ENCODE measurements around the gene PPCDC. TPM values are rescaled to one million over a fixed set of nuclear protein-coding genes. Genes with fewer than 3 reads are reported as not detected.

The PPCDC gene, protein sequence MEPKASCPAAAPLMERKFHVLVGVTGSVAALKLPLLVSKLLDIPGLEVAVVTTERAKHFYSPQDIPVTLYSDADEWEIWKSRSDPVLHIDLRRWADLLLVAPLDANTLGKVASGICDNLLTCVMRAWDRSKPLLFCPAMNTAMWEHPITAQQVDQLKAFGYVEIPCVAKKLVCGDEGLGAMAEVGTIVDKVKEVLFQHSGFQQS
- 10 to 100 TPM; 21.3 to 32.3 (median 27.0) TPM for total RNA-seq
- 16.7 TPM for total RNA-seq (2013)

DNA sequence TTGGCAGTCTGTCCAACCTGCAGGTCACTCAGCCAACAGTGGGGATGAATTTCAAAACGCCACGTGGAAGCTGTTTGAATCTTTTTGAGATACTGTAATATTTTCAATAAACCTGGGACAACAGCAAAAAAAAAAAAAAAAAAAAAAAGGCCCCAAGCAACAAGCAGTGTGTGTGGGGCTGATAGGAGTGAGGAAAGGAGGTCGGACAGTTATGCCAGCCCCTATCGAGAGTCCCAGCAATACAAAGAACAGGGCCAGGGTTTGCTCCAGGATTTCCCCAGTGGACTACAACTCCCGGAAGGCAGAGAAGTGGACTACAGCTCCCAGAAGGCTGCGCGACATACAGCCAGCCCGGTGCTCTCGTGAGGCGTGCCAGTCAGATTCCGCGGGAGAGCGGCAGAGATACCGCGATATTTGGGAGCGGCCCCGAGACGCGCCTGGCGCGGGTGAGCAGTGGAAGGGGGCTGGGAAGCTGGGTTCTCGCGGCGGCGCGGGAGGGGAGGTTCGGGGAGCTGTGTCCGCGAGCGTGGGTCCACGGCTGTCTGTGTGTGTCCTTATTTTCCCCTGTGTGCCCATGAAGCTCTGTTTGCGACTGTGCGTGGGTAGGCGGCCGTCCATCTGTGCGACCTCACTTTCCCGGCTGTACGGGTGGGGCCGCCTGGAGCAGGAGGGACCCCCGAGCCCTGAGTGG is at the start of gene PPCDC:
TSS of gene PPCDC (plus strand) at position 410 of the 691 bp plus-strand sequence. CDS start 4,729 bp downstream, outside the sequence.
- peaks cover 11 to 24% of the 10 kb centered on the region in 2 donors for H3K4me1 Mint-ChIP-seq
- H3K9me3 ChIP-seq (ENCODE audit: control insufficient read depth, insufficient read depth, low read length) = no peaks in the 10 kb centered on the region
- H3K4me1 ChIP-seq (ENCODE audit: control insufficient read depth, insufficient read depth, low read length) = peaks cover 19% of the 10 kb centered on the region
- no peaks in the 10 kb centered on the region for H3K27me3 Mint-ChIP-seq (ENCODE audit: low read depth in 2 of 2)
- peak within 1 kb of the TSS; percentile 97 for H3K4me3 Mint-ChIP-seq
- H3K36me3 ChIP-seq (ENCODE audit: control insufficient read depth, insufficient read depth, low read length) = peaks cover 2% of the 10 kb centered on the region
- no peaks in the 10 kb centered on the region for H3K36me3 Mint-ChIP-seq
- no peaks in the 10 kb centered on the region for H3K9me3 Mint-ChIP-seq
- ATAC-seq (peak; percentile 99 to 100 (median 100)), DNase-seq (peak; percentile 84 to 96)
- no peaks in the 10 kb centered on the region for H3K27me3 ChIP-seq (ENCODE audit: control insufficient read depth, insufficient read depth, low read length)
- intact Hi-C loops (cut with micrococcal nuclease) = no loop called here
- peak within 1 kb of the TSS; percentile 80 to 94 for H3K27ac Mint-ChIP-seq
- peak within 1 kb of the TSS; percentile 67 for H3K27ac ChIP-seq (ENCODE audit: low read length)
- peak within 1 kb of the TSS; percentile 98 for H3K4me3 ChIP-seq (ENCODE audit: low read length)
- 2% methylated on average over 39 of the region's 40 CpGs for WGBS (ENCODE audit: insufficient coverage)
- TF ChIP-seq, protein P1, sequence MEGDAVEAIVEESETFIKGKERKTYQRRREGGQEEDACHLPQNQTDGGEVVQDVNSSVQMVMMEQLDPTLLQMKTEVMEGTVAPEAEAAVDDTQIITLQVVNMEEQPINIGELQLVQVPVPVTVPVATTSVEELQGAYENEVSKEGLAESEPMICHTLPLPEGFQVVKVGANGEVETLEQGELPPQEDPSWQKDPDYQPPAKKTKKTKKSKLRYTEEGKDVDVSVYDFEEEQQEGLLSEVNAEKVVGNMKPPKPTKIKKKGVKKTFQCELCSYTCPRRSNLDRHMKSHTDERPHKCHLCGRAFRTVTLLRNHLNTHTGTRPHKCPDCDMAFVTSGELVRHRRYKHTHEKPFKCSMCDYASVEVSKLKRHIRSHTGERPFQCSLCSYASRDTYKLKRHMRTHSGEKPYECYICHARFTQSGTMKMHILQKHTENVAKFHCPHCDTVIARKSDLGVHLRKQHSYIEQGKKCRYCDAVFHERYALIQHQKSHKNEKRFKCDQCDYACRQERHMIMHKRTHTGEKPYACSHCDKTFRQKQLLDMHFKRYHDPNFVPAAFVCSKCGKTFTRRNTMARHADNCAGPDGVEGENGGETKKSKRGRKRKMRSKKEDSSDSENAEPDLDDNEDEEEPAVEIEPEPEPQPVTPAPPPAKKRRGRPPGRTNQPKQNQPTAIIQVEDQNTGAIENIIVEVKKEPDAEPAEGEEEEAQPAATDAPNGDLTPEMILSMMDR (IDR thresholded peaks at IDR 0.05) = no peak

DNA sequence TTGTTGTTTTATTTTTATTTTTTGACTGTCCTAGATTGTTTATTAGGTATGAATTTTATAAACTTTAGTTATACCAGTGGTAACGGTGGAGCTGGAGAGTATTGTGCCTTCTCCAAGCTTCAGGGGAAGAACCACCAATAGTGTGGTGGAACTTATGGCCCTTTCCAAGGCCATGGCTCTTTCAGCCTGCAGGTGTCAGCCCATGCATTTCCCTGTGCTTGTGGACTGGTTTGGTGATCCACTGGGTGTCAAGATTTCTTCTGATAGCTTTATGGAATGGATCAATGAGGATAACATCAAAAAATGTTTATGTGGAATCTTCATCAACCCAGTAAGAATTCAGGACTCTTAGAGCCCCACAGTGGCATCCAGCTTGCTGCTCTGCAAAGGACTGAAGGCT is 47.2 kb upstream of the PPCDC start:
- H3K27me3 ChIP-seq (ENCODE audit: control insufficient read depth, insufficient read depth, low read length) = no peaks in the 10 kb centered on the region
- Mint-ChIP-seq H3K4me3 (no peak overlapping the region), H3K27ac (no peak overlapping the region), H3K36me3 (no peaks in the 10 kb centered on the region), H3K9me3 (no peaks in the 10 kb centered on the region), H3K27me3 (ENCODE audit: low read depth in 2 of 2) (peaks cover 8 to 20% of the 10 kb centered on the region in 2 donors), H3K4me1 (no peaks in the 10 kb centered on the region)
- ATAC-seq (no peak), DNase-seq (no peak)
- no peak overlapping the region for H3K27ac ChIP-seq (ENCODE audit: low read length)
- TF ChIP-seq, protein P1 (IDR thresholded peaks at IDR 0.05) = no peak
- no peaks in the 10 kb centered on the region for H3K36me3 ChIP-seq (ENCODE audit: control insufficient read depth, insufficient read depth, low read length)
- no peak overlapping the region for H3K4me3 ChIP-seq (ENCODE audit: low read length)
- no peaks in the 10 kb centered on the region for H3K9me3 ChIP-seq (ENCODE audit: control insufficient read depth, insufficient read depth, low read length)
- H3K4me1 ChIP-seq (ENCODE audit: control insufficient read depth, insufficient read depth, low read length) = no peaks in the 10 kb centered on the region
- intact Hi-C loops (cut with micrococcal nuclease) = no loop called here
- 91% methylated on average over 1 of the region's 1 CpG for WGBS (ENCODE audit: insufficient coverage)

DNA sequence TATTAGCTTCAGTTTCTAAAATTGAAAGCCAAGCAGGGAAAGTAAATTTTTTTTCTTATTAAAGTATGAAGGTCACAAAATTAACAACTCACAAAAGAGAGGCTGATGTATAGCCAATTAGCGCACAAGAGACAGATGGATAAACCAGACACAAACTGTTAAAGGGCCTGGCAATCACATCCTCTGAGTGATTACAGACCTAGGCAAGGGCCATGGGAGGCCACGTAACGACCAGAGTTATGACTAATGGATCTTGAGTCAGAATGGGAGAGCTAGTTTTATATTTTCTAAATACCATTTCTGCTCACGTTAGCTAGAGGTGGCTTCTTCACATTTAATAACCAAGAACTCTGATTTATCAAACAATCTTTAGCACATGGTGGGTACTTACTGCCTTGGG is 45.8 kb upstream of the PPCDC start:
- Mint-ChIP-seq H3K9me3 (no peaks in the 10 kb centered on the region), H3K27ac (no peak overlapping the region), H3K4me3 (no peak overlapping the region), H3K36me3 (no peaks in the 10 kb centered on the region), H3K27me3 (ENCODE audit: low read depth in 2 of 2) (peaks cover 8 to 19% of the 10 kb centered on the region in 2 donors), H3K4me1 (no peaks in the 10 kb centered on the region)
- Histone ChIP-seq H3K27me3 (ENCODE audit: control insufficient read depth, insufficient read depth, low read length) (no peaks in the 10 kb centered on the region), H3K9me3 (ENCODE audit: control insufficient read depth, insufficient read depth, low read length) (no peaks in the 10 kb centered on the region), H3K4me1 (ENCODE audit: control insufficient read depth, insufficient read depth, low read length) (no peaks in the 10 kb centered on the region), H3K36me3 (ENCODE audit: control insufficient read depth, insufficient read depth, low read length) (no peaks in the 10 kb centered on the region), H3K4me3 (ENCODE audit: low read length) (no peak overlapping the region), H3K27ac (ENCODE audit: low read length) (no peak overlapping the region)
- WGBS (ENCODE audit: insufficient coverage) = 86% methylated on average over 1 of the region's 4 CpGs
- TF ChIP-seq, protein P1 (IDR thresholded peaks at IDR 0.05) = no peak
- DNase-seq = no peak
- intact Hi-C loops (cut with micrococcal nuclease) = no loop called here
- no peak for ATAC-seq

Data from natural killer cell (primary cell).